Peyer's patch (tissue), 4 donors: ENCODE results near the gene DOK4. TPM values are rescaled to one million over a fixed set of nuclear protein-coding genes. Genes with fewer than 3 reads are reported as not detected.

Experiments used
- DNase-seq, 3 donors: peaks; one replicate each; pipeline ENCODE4 v3.0.0-alpha.2; 2017 to 2019
- H3K27ac ChIP-seq, 4 donors: fragments of 200-600 bp; sonication (generic); one replicate each; pipeline ENCODE4 v1.5.1; 2016 to 2019
- H3K27me3 ChIP-seq, 2 donors: fragments of 200-600 bp; sonication (generic); one replicate each; pipeline ENCODE4 v1.5.1; 2019
- H3K36me3 ChIP-seq, 3 donors: fragments of 200-600 bp; sonication (generic); one replicate each; pipeline ENCODE4 v1.5.1; 2016 to 2019
- H3K4me1 ChIP-seq, 4 donors: fragments of 200-600 bp; sonication (generic); one replicate each; pipeline ENCODE4 v1.5.1; 2016 to 2019
- H3K4me3 ChIP-seq, 4 donors: fragments of 200-600 bp; sonication (generic); 1 replicate in 3 of 4; 2 replicates in 1 of 4; pipeline ENCODE4 v1.5.1; 2016 to 2019; ENCODE audit warnings: mild to moderate bottlenecking in 1 of 4
- H3K9me3 ChIP-seq, 4 donors: fragments of 200-600 bp; sonication (generic); one replicate each; pipeline ENCODE4 v1.5.1; 2016 to 2019; ENCODE audit warnings: mild to moderate bottlenecking in 1 of 4
- POLR2A ChIP-seq, 2 donors: fragments of 450-650 bp; IDR thresholded peaks; one replicate each; pipeline ENCODE4 v1.5.1; 2017; ENCODE audit warnings: antibody characterized with exemption in 2 of 2, mild to moderate bottlenecking in 2 of 2, moderate library complexity in 2 of 2
- total RNA-seq, 4 donors: library from RNA; depleted of rRNA; stranded (reverse); fragments of >200 nt; gene quantifications; one replicate each; pipeline ENCODE4 v1.1.0, GENCODE V29; 2016
- TF ChIP-seq, protein P1 (sequence below), 6 experiments: fragments of 450-650 bp in 4 of 6; fragments of 200-600 bp in 2 of 6; sonication (generic) in 1 of 6; IDR thresholded peaks; one replicate each; pipeline ENCODE4 v1.5.1; 2017 to 2019; ENCODE audit warnings: antibody characterized with exemption in 6 of 6, mild to moderate bottlenecking in 3 of 6, moderate library complexity in 1 of 6

The DOK4 gene
- total RNA-seq, 4 donors from 2014 or later: 81.7 to 209 (median 189) TPM

DNA sequence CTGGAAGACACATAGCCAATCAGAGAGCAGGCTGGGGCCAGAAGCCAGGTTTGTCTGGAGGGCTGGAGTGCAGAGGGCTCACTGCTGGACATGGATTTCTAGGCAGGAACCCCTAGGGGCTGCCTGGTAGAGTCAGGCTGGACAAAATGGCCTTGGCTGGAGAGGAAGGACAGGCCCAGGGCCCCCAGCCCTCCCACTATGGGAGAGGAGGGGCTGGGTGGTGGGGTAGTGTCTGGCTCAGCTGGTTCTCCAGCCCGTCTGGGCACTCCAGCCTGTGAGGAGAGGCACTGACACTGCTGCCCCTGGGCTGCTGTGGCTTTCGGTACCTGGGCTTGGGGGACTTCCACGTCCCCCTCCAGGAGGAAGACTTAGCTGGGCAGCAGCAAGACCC is 21.7 kb upstream of the DOK4 start:
- Histone ChIP-seq H3K4me1 (peaks cover 0 to 10% (median 0%) of the 10 kb centered on the region in 4 donors), H3K9me3 (no peaks in the 10 kb centered on the region), H3K36me3 (no peaks in the 10 kb centered on the region), H3K27ac (no peak overlapping the region), H3K27me3 (no peaks in the 10 kb centered on the region), H3K4me3 (no peak overlapping the region)
- TF ChIP-seq POLR2A (IDR thresholded peaks at IDR 0.05): no peak
- TF ChIP-seq, protein P1, sequence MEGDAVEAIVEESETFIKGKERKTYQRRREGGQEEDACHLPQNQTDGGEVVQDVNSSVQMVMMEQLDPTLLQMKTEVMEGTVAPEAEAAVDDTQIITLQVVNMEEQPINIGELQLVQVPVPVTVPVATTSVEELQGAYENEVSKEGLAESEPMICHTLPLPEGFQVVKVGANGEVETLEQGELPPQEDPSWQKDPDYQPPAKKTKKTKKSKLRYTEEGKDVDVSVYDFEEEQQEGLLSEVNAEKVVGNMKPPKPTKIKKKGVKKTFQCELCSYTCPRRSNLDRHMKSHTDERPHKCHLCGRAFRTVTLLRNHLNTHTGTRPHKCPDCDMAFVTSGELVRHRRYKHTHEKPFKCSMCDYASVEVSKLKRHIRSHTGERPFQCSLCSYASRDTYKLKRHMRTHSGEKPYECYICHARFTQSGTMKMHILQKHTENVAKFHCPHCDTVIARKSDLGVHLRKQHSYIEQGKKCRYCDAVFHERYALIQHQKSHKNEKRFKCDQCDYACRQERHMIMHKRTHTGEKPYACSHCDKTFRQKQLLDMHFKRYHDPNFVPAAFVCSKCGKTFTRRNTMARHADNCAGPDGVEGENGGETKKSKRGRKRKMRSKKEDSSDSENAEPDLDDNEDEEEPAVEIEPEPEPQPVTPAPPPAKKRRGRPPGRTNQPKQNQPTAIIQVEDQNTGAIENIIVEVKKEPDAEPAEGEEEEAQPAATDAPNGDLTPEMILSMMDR (IDR thresholded peaks at IDR 0.05): no peak
- DNase-seq: no peak

DNA sequence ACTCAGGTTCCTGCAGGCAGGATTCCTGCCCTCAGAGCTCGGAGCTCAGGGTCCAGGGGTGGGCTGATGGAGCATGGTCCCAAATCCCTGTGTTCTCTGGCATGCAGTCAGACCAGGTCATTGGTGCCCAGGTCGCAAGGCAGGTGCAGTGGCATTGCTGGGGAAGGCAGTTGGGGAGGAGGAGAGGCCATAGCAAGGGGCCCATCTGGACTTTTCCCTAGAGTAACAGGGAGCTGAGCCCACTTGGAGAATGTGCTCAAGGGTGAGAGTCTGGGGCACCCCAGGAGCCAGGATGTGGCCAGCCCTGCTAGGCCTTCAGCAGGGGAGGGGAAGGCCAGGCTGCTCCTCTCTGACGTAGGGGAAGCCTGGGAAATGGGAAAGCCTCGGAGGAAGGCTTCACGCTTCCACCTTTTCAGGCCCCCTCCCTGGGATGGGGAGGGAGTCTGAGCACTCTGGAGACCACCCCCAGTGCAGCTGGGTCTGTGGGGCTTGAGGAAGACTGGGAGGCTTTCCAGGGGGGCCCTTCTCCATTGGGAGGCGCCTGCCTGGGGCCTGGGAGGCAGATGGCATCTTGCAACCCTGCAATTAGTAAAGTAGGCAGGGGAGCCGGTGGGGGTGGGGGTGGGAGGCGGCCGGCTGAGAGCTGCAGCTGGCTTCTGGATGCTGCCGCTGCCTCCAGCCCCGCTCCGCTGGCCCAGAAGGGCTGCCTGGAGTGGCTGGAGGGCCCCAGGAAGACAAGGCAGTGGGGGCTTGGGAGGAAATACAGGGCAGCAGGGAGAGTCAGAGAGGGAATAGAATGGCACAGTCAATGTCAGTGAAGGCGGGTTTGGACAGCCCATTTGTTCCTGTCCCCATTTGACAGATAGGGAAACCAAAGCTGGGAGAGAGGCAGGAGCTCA is 21.1 kb upstream of the DOK4 start:
- TF ChIP-seq, protein P1 (IDR thresholded peaks at IDR 0.05): no peak
- TF ChIP-seq POLR2A (IDR thresholded peaks at IDR 0.05): no peak
- H3K27ac ChIP-seq: no peak overlapping the region
- no peak for DNase-seq
- no peaks in the 10 kb centered on the region for H3K9me3 ChIP-seq
- no peaks in the 10 kb centered on the region for H3K27me3 ChIP-seq
- H3K4me1 ChIP-seq: peaks cover 0 to 9% (median 0%) of the 10 kb centered on the region in 4 donors
- no peaks in the 10 kb centered on the region for H3K36me3 ChIP-seq
- H3K4me3 ChIP-seq: no peak overlapping the region

DNA sequence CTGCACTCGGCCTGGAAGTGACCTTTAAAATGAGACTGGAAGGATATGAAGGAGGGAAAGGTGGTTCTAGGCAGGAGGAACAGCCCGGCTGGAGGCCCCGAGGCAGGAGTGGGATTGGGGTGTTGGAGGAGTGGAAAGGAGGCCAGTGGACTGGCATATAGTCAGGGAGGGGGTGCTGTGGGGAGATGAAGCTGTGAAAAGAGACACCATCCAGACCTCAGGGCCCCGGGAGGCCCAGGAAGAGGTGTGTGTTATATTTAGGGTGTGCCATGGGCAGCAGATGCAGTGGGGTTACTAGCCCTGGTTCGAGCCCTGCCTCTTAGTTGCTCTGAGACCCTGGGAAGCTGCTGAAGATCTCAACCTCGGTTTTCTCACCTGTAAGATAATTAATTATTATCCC is 18.9 kb upstream of the DOK4 start:
- Histone ChIP-seq H3K9me3 (no peaks in the 10 kb centered on the region), H3K4me3 (no peak overlapping the region), H3K27ac (no peak overlapping the region), H3K4me1 (peaks cover 0 to 4% (median 0%) of the 10 kb centered on the region in 4 donors), H3K36me3 (no peaks in the 10 kb centered on the region), H3K27me3 (no peaks in the 10 kb centered on the region)
- no peak for DNase-seq
- TF ChIP-seq, protein P1 (IDR thresholded peaks at IDR 0.05): no peak
- no peak for TF ChIP-seq POLR2A (IDR thresholded peaks at IDR 0.05)

DNA sequence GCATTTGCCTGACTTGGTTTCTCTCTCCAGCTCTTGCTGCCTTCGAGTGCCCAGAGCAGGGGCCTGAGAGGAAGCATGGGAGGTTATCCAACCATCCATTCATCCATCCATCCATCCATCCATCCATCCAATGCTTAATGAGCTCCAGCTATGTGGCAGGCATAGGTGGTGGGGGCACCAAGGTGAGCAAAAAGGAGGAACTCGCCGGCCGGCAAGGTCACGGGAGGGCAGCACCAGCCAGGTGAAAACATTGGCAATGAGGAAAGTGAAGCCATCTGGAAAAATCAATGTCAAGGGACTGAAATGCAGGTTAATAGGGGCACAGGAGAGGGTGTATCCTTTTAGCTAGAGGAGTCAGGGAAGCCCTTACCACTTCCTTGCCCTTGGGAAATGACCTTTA is 18.2 kb upstream of the DOK4 start:
- DNase-seq: no peak
- TF ChIP-seq POLR2A (IDR thresholded peaks at IDR 0.05): no peak
- TF ChIP-seq, protein P1 (IDR thresholded peaks at IDR 0.05): no peak
- Histone ChIP-seq H3K4me1 (no peaks in the 10 kb centered on the region), H3K4me3 (no peak overlapping the region), H3K36me3 (no peaks in the 10 kb centered on the region), H3K27me3 (no peaks in the 10 kb centered on the region), H3K27ac (no peak overlapping the region), H3K9me3 (no peaks in the 10 kb centered on the region)

DNA sequence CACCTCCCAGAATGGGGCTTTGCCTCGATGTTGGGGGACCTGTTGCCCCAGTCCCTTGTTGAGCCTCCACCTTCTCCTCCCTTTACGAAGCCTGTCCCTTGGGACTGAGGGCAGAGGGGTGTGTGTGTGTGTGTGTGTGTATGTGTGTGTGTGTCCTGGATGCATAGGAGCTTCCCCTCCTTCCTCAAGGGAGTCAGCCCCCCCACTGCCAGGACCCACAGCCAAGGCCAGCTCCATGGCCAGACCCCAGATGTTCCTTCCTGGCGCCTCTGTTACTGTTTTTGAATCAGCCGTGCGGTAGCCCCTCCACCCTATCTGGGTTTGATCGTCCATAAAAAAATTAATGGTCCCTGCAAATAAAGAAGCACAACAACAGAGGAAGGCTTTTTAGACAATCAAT is 17.7 kb upstream of the DOK4 start:
- Histone ChIP-seq H3K27ac (no peak overlapping the region), H3K27me3 (no peaks in the 10 kb centered on the region), H3K9me3 (no peaks in the 10 kb centered on the region), H3K4me1 (no peaks in the 10 kb centered on the region), H3K4me3 (no peak overlapping the region), H3K36me3 (no peaks in the 10 kb centered on the region)
- no peak for DNase-seq
- no peak for TF ChIP-seq POLR2A (IDR thresholded peaks at IDR 0.05)
- TF ChIP-seq, protein P1 (IDR thresholded peaks at IDR 0.05): no peak
